Endodermal cell (in vitro differentiated cells): Measurements from ENCODE around the gene CD3E. TPM values are rescaled to one million over a fixed set of nuclear protein-coding genes. Genes with fewer than 3 reads are reported as not detected.

Experiments used
- DNase-seq: peaks from one replicate; pipeline ENCODE4 v3.0.0-alpha.2; 2017
- H3K27ac ChIP-seq: 2 replicates; pipeline ENCODE4 v1.5.1; 2013; ENCODE audit warnings: mild to moderate bottlenecking, low read depth, low read length, moderate library complexity
- H3K27me3 ChIP-seq: 2 replicates; pipeline ENCODE4 v1.6.1; 2013; ENCODE audit warnings: mild to moderate bottlenecking, low read length, moderate library complexity; ENCODE audit not compliant: insufficient read depth, control insufficient read depth, poor library complexity, severe bottlenecking
- H3K36me3 ChIP-seq: 2 replicates; pipeline ENCODE4 v1.7.0; 2013; ENCODE audit warnings: mild to moderate bottlenecking, low read length, moderate library complexity; ENCODE audit not compliant: control insufficient read depth, insufficient read depth
- H3K4me1 ChIP-seq: one replicate; pipeline ENCODE4 v1.7.0; 2013; ENCODE audit warnings: low read length; ENCODE audit not compliant: control insufficient read depth, insufficient read depth
- H3K4me3 ChIP-seq: 2 replicates; pipeline ENCODE4 v1.5.1; 2013; ENCODE audit warnings: mild to moderate bottlenecking, low read length, moderate library complexity
- H3K9ac ChIP-seq: 2 replicates; pipeline ENCODE4 v1.6.1; 2013; ENCODE audit warnings: mild to moderate bottlenecking, low read length, moderate library complexity; ENCODE audit not compliant: poor library complexity, severe bottlenecking; ENCODE audit errors: extremely low read depth
- H3K9me3 ChIP-seq: 2 replicates; pipeline ENCODE4 v1.6.1; 2013; ENCODE audit warnings: mild to moderate bottlenecking, low read length, moderate library complexity; ENCODE audit not compliant: control insufficient read depth
- H3K27ac Mint-ChIP-seq: 2 replicates; pipeline ENCODE4 v1.8.0; 2020; ENCODE audit warnings: mixed read lengths
- H3K27me3 Mint-ChIP-seq: 2 replicates; pipeline ENCODE4 v1.8.0; 2021; ENCODE audit warnings: mild to moderate bottlenecking, mixed read lengths; ENCODE audit not compliant: insufficient read depth
- H3K36me3 Mint-ChIP-seq: 2 replicates; pipeline ENCODE4 v1.8.0; 2020; ENCODE audit warnings: low read depth, mixed read lengths
- H3K4me1 Mint-ChIP-seq: 2 replicates; pipeline ENCODE4 v1.8.0; 2020; ENCODE audit warnings: mixed read lengths
- H3K4me3 Mint-ChIP-seq: 2 replicates; pipeline ENCODE4 v1.8.0; 2020; ENCODE audit warnings: mild to moderate bottlenecking, moderate library complexity, mixed read lengths
- H3K9me3 Mint-ChIP-seq: 2 replicates; pipeline ENCODE4 v1.8.0; 2020; ENCODE audit warnings: mild to moderate bottlenecking, mixed read lengths
- CTCF ChIP-seq: fragments of 200-600 bp; sonication (generic); conservative IDR thresholded peaks from 2 replicates; pipeline ENCODE4 v1.5.0; 2021; ENCODE audit warnings: antibody characterized with exemption, mild to moderate bottlenecking
- WGBS, 2 experiments: methylation state at CpG; one replicate each; pipeline versions ENCODE4 v1.1.5 to v1.1.7; 2013; ENCODE audit warnings: missing lambda C conversion rate in 2 of 2, mixed read lengths in 1 of 2; ENCODE audit not compliant: insufficient coverage in 1 of 2, insufficient read length in 1 of 2; 5-methylcytosine and 5-hydroxymethylcytosine counted together
- total RNA-seq, 2 donors: library from RNA; stranded (reverse); fragmentation: NEBNext Ultra II Directional in 1 of 2; extraction: Animal tissue kit (Norgen Biotek cat#: 25700) in 1 of 2; gene quantifications; 2 replicates in 1 of 2; 3 replicates in 1 of 2; pipeline ENCODE4 v1.2.1, GENCODE V29; 2021

CD3E gene
- total RNA-seq, 2 donors from 2014 or later, result 0.29 TPM; not detected in 1

GRCh38 chr11:118364956-118365615 is 60.6 kb downstream of the CD3E start:
- peaks cover 54% of the 10 kb centered on the region for H3K36me3 ChIP-seq
- Mint-ChIP-seq H3K27me3 (no peaks in the 10 kb centered on the region), H3K4me3 (no peak overlapping the region), H3K27ac (no peak overlapping the region), H3K36me3 (peaks cover 31% of the 10 kb centered on the region), H3K9me3 (no peaks in the 10 kb centered on the region), H3K4me1 (peaks cover 5% of the 10 kb centered on the region)
- 90 to 93% methylated on average over 2 to 3 of the region's 3 CpGs for WGBS, 2 experiments
- H3K9ac ChIP-seq, result no peak overlapping the region
- DNase-seq, result no peak
- H3K4me3 ChIP-seq, result no peak overlapping the region
- no peak for TF ChIP-seq CTCF
- H3K27ac ChIP-seq, result no peak overlapping the region
- no peaks in the 10 kb centered on the region for H3K4me1 ChIP-seq
- no peaks in the 10 kb centered on the region for H3K27me3 ChIP-seq
- no peaks in the 10 kb centered on the region for H3K9me3 ChIP-seq

Other genes with a start within 250 kb of the CD3E start
- not detected for gene TMPRSS4, start 227.7 kb upstream of the CD3E start, total RNA-seq
- not detected for gene SMIM35, start 217.8 kb upstream of the CD3E start, total RNA-seq
- under 1 TPM; 0.15 to 0.20 TPM for gene SCN4B, start 151.9 kb upstream of the CD3E start, total RNA-seq
- gene SCN2B, start 128.1 kb upstream of the CD3E start, total RNA-seq, result under 1 TPM; 0.11 to 0.20 TPM
- gene JAML, start 79.7 kb upstream of the CD3E start, total RNA-seq, result under 1 TPM; 0.40 to 0.55 TPM
- 1 to 10 TPM; 4.1 to 5.7 TPM for gene MPZL3, start 52.4 kb upstream of the CD3E start, total RNA-seq
- gene MPZL2, start 40.4 kb upstream of the CD3E start, total RNA-seq, result 1 to 10 TPM; 3.2 to 4.4 TPM
- under 1 TPM in 1 of 2 donors, not detected in 1; 0.92 TPM for gene CD3D, start 38.0 kb downstream of the CD3E start, total RNA-seq
- not detected for gene CD3G, start 39.6 kb downstream of the CD3E start, total RNA-seq
- 10 to 100 TPM; 39.6 to 42.6 TPM for gene UBE4A, start 54.9 kb downstream of the CD3E start, total RNA-seq
- 100 to 1,000 TPM; 214 to 283 TPM for gene ATP5MG, start 96.9 kb downstream of the CD3E start, total RNA-seq
- gene KMT2A, start 131.8 kb downstream of the CD3E start, total RNA-seq, result 10 to 100 TPM; 76.9 to 78.8 TPM
- gene TTC36, start 222.7 kb downstream of the CD3E start, total RNA-seq, result under 1 TPM; 0.42 to 0.46 TPM
- gene TMEM25, start 226.5 kb downstream of the CD3E start, total RNA-seq, result 10 to 100 TPM; 22.4 to 30.6 TPM